Progenitor cell of endocrine pancreas (in vitro differentiated cells): ENCODE measurements around the gene PAX9. TPM values are rescaled to one million over a fixed set of nuclear protein-coding genes. Genes with fewer than 3 reads are reported as not detected.

Source experiments
- DNase-seq: peaks from one replicate; pipeline ENCODE4 v3.0.0; 2021; ENCODE audit warnings: low spot score; ENCODE audit not compliant: unreplicated experiment
- H3K27ac Mint-ChIP-seq: 2 replicates; pipeline ENCODE4 v1.8.0; 2021; ENCODE audit warnings: mild to moderate bottlenecking, moderate library complexity, mixed read lengths
- H3K27me3 Mint-ChIP-seq: 2 replicates; pipeline ENCODE4 v1.8.0; 2021; ENCODE audit warnings: mixed read lengths
- H3K36me3 Mint-ChIP-seq: 2 replicates; pipeline ENCODE4 v1.8.0; 2022; ENCODE audit warnings: mixed read lengths; ENCODE audit not compliant: insufficient read depth
- H3K4me1 Mint-ChIP-seq: 2 replicates; pipeline ENCODE4 v1.8.0; 2021; ENCODE audit warnings: low read depth, mixed read lengths
- H3K4me3 Mint-ChIP-seq: 2 replicates; pipeline ENCODE4 v1.8.0; 2021; ENCODE audit warnings: low read depth, mild to moderate bottlenecking, moderate library complexity, mixed read lengths
- H3K9me3 Mint-ChIP-seq: 2 replicates; pipeline ENCODE4 v1.8.0; 2021; ENCODE audit warnings: low read depth, mixed read lengths
- total RNA-seq: library from RNA; stranded (reverse); gene quantifications from 2 replicates; pipeline ENCODE4 v1.2.1, GENCODE V29; 2021
- TF ChIP-seq, protein P1 (sequence below): fragments of 200-600 bp; sonication (generic); IDR thresholded peaks from one replicate; pipeline ENCODE4 v1.5.0; 2021; ENCODE audit warnings: antibody characterized with exemption, mild to moderate bottlenecking; ENCODE audit not compliant: unreplicated experiment

PAX9 gene
- total RNA-seq, 1 donor from 2014 or later: 0.77 TPM

DNA sequence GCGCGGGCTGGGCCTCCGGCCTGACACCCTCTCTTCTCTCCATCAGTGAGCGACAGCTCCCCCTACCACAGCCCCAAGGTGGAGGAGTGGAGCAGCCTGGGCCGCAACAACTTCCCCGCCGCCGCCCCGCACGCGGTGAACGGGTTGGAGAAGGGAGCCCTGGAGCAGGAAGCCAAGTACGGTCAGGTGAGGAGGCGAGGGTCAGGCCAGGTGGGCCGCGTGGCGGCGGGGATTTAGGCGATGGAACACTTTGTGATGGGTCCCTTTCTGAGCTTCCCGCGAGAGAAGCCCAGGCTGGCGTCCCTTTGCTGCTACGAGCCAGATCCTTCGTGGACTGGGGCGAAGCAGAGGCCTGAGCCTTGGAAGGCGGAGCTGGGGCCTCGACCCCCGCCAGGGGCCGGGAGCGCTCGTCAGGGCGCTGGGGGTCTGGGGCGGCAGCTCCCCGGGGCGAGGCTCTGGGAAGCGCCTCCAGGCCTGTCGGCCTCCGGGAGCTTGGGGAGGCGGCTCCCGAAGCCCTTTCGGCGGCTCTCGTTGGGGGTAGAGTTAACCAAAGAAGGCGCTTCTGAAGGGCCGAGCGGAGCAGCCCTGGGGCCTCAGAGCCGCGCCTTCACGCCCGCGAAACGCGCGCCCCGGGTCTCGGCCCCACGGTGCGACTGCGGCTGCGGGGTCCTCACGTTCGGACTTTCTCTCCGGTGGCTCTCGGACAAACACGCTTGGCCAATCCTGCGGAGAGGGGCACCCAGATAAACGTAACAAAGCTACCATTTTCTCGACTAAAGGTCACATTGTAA, 5.0 kb downstream of the PAX9 start:
- H3K27ac Mint-ChIP-seq: no peak overlapping the region
- no peaks in the 10 kb centered on the region for H3K9me3 Mint-ChIP-seq
- TF ChIP-seq, protein P1, sequence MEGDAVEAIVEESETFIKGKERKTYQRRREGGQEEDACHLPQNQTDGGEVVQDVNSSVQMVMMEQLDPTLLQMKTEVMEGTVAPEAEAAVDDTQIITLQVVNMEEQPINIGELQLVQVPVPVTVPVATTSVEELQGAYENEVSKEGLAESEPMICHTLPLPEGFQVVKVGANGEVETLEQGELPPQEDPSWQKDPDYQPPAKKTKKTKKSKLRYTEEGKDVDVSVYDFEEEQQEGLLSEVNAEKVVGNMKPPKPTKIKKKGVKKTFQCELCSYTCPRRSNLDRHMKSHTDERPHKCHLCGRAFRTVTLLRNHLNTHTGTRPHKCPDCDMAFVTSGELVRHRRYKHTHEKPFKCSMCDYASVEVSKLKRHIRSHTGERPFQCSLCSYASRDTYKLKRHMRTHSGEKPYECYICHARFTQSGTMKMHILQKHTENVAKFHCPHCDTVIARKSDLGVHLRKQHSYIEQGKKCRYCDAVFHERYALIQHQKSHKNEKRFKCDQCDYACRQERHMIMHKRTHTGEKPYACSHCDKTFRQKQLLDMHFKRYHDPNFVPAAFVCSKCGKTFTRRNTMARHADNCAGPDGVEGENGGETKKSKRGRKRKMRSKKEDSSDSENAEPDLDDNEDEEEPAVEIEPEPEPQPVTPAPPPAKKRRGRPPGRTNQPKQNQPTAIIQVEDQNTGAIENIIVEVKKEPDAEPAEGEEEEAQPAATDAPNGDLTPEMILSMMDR: peak; percentile 14
- H3K36me3 Mint-ChIP-seq: no peaks in the 10 kb centered on the region
- peaks cover 19% of the 10 kb centered on the region for H3K4me1 Mint-ChIP-seq
- DNase-seq: peak; percentile 17
- peak overlapping the region; percentile 40 for H3K4me3 Mint-ChIP-seq
- peaks cover 86% of the 10 kb centered on the region for H3K27me3 Mint-ChIP-seq

DNA sequence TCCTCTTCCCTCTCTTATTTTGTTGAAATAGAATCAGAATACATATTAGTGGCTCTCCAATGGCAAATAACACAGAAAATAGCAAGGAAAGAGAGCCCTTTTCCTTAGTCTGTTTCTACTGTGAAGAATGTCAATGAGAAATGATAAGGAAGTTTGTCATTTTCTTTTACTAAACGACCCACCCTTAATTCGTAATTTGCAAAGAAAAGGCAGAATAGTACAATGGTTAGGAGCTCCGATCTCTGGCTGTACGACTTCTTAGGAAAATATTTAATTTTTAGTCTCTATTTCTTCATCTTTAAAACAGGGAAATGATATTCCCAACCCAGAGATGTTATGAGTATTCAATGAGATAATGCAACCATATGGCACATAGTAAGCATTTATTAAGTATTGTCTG, 6.0 kb downstream of the PAX9 start:
- H3K4me1 Mint-ChIP-seq: peaks cover 12% of the 10 kb centered on the region
- TF ChIP-seq, protein P1: no peak
- H3K27me3 Mint-ChIP-seq: peaks cover 84% of the 10 kb centered on the region
- H3K27ac Mint-ChIP-seq: no peak overlapping the region
- no peaks in the 10 kb centered on the region for H3K36me3 Mint-ChIP-seq
- DNase-seq: no peak
- peak overlapping the region; percentile 9 for H3K4me3 Mint-ChIP-seq
- H3K9me3 Mint-ChIP-seq: no peaks in the 10 kb centered on the region

DNA sequence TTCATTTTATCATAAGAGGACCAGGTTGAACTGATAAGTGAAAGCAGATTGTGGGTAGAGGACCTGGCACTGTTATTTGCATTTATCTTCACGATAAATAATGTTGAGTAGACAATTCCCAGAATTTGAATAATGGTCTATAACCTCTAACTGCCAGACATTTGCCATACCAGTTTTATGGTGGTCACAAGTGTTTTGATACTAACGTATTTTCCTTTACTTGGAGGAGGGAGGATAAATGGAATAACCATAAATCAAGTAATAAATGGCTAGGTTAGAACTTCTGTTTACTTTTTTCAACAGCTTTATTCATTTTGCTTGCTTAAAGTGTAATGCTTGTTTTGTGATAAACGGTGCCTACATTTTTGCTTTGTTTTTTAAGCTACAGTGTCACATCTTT, 9.5 kb downstream of the PAX9 start:
- TF ChIP-seq, protein P1: no peak
- DNase-seq: no peak
- Mint-ChIP-seq H3K4me1 (peaks cover 4% of the 10 kb centered on the region), H3K27me3 (peaks cover 77% of the 10 kb centered on the region), H3K4me3 (no peak overlapping the region), H3K27ac (no peak overlapping the region), H3K9me3 (no peaks in the 10 kb centered on the region), H3K36me3 (no peaks in the 10 kb centered on the region)

DNA sequence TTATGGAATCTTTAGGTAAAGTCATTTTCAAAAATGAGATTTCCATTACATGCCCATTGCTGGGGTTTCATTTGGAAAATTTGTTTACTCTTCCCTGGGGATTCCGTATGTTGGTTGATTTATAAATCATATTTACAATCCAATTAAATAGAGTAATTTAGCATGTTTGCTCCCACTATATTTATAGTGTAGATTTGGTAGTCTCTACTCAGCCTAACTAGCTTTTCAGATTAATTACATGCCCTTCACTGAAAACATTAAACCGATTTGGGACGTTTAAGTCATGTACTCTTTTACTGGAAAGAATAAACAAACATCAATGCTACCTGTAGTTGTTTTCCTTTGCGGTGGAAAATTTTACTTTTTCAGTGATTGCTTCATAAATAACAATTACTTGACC, 10.4 kb downstream of the PAX9 start:
- no peak overlapping the region for H3K4me3 Mint-ChIP-seq
- H3K27ac Mint-ChIP-seq: no peak overlapping the region
- no peaks in the 10 kb centered on the region for H3K9me3 Mint-ChIP-seq
- peaks cover 7% of the 10 kb centered on the region for H3K4me1 Mint-ChIP-seq
- TF ChIP-seq, protein P1: no peak
- no peak for DNase-seq
- H3K36me3 Mint-ChIP-seq: no peaks in the 10 kb centered on the region
- peaks cover 78% of the 10 kb centered on the region for H3K27me3 Mint-ChIP-seq

DNA sequence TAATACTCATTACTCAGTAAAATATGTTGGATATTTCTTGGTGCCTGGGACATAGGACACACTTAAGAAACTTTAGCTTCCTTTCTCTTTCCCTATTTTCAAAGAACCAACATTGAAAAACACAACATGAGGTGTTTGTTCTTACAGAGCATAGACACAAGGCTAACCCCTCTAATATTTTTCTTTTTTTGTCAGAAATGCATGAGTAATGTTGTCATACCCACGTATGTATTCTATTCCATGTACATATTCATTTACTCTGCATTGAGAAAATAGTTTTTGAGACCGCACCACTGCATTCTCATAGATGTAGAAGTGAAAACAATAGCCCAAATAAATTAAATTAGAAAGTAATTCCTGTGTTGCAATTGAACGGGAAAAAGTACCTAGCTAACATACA, 13.0 kb downstream of the PAX9 start:
- Mint-ChIP-seq H3K4me1 (peaks cover 9% of the 10 kb centered on the region), H3K36me3 (no peaks in the 10 kb centered on the region), H3K9me3 (no peaks in the 10 kb centered on the region), H3K27ac (no peak overlapping the region), H3K4me3 (no peak overlapping the region), H3K27me3 (peaks cover 73% of the 10 kb centered on the region)
- TF ChIP-seq, protein P1: no peak
- DNase-seq: no peak
